C4-2B (cell line): ENCODE data around the gene KCNJ12.

Source experiments
- ZFX ChIP-seq: fragments of 450-650 bp; IDR thresholded peaks from 2 replicates; pipeline ENCODE4 v1.6.1; 2017
- TF ChIP-seq, protein P1 (sequence below): fragments of 450-650 bp; conservative IDR thresholded peaks from 2 replicates; pipeline ENCODE4 v1.5.1; 2017; ENCODE audit warnings: mild to moderate bottlenecking

DNA sequence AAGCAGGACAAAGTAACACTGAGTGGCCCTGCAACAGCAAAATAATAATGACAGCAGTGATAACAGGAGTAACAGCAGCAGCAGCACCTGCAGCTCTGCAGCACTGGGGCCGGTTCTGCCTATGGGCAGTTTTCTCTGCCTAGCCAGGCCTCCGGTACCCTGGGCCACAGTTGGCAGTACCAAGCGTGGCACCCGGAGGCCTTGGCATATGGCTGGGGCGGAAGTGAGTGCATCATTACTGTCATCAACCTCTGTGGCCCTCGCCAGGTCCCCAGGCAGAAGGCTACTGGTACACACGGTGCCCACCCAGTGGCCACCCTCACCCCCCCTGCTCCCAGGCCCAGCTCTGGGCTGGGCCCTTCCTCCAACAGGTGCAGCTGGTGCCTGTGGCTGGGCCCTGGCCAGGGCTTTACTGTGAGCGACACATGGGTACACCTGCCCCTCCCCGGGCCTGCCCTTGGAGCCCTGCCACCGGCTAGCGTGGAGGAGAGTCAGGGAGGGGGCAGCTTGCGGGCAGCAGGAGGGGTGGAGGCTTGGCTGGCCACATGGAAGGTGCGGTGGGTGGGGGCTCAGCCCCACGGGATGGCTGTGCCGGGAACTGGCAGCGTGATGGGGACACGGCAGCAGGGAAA is 3.0 kb downstream of the KCNJ12 start:
- TF ChIP-seq, protein P1, sequence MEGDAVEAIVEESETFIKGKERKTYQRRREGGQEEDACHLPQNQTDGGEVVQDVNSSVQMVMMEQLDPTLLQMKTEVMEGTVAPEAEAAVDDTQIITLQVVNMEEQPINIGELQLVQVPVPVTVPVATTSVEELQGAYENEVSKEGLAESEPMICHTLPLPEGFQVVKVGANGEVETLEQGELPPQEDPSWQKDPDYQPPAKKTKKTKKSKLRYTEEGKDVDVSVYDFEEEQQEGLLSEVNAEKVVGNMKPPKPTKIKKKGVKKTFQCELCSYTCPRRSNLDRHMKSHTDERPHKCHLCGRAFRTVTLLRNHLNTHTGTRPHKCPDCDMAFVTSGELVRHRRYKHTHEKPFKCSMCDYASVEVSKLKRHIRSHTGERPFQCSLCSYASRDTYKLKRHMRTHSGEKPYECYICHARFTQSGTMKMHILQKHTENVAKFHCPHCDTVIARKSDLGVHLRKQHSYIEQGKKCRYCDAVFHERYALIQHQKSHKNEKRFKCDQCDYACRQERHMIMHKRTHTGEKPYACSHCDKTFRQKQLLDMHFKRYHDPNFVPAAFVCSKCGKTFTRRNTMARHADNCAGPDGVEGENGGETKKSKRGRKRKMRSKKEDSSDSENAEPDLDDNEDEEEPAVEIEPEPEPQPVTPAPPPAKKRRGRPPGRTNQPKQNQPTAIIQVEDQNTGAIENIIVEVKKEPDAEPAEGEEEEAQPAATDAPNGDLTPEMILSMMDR = no peak
- TF ChIP-seq ZFX = no peak
